K562 (cell line): ENCODE results near the gene ABCF2. TPM values are rescaled to one million over a fixed set of nuclear protein-coding genes. Genes with fewer than 3 reads are reported as not detected.

ENCODE experiments used
- ARID2 ChIP-seq: fragments of 450-650 bp; IDR thresholded peaks from 2 replicates; pipeline ENCODE4 v1.6.1; 2017; ENCODE audit warnings: antibody characterized with exemption, mild to moderate bottlenecking
- ATF2 ChIP-seq: sonication (generic); formaldehyde crosslinking; IDR thresholded peaks from 2 replicates; pipeline ENCODE4 v1.8.1; 2022; ENCODE audit warnings: missing genetic modification reagents
- CHD2 ChIP-seq: IDR thresholded peaks from 2 replicates; pipeline ENCODE4 v1.6.1; 2011; ENCODE audit warnings: low read depth, low read length
- CREM ChIP-seq: IDR thresholded peaks from 2 replicates; pipeline ENCODE4 v1.6.1; 2014; ENCODE audit warnings: antibody characterized with exemption, low read depth
- CXXC5 ChIP-seq: fragments of 250-450 bp; sonication (Bioruptor Pico); IDR thresholded peaks from 2 replicates; pipeline ENCODE4 v1.8.0; 2022; ENCODE audit warnings: inconsistent platforms, mild to moderate bottlenecking, moderate library complexity
- DACH1 ChIP-seq: fragments of 450-650 bp; IDR thresholded peaks from 2 replicates; pipeline ENCODE4 v1.6.1; 2018; ENCODE audit not compliant: partially characterized antibody
- E2F3 ChIP-seq: fragments of 250-450 bp; sonication (Bioruptor Pico); IDR thresholded peaks from 2 replicates; pipeline ENCODE4 v1.4.0; 2020; ENCODE audit warnings: mild to moderate bottlenecking
- FOXK2 ChIP-seq, 2 experiments: fragments of 450-650 bp; IDR thresholded peaks in 1 of 2; conservative IDR thresholded peaks in 1 of 2; 2 replicates each; pipeline ENCODE4 v1.6.1; 2016; ENCODE audit warnings: low read depth in 2 of 2, mild to moderate bottlenecking in 1 of 2
- GTF2B ChIP-seq: IDR thresholded peaks from 2 replicates; pipeline ENCODE4 v1.6.1; 2011; ENCODE audit not compliant: insufficient read length; ENCODE audit errors: extremely low read depth
- HLTF ChIP-seq: fragments of 450-650 bp; IDR thresholded peaks from 2 replicates; pipeline ENCODE4 v1.6.1; 2016
- HNRNPLL ChIP-seq: fragments of 200-400 bp; formaldehyde crosslinking; IDR thresholded peaks from 2 replicates; pipeline ENCODE4 v1.6.1; 2017; ENCODE audit warnings: low read length, low read depth, mild to moderate bottlenecking; ENCODE audit not compliant: poor library complexity, severe bottlenecking
- IRF2 ChIP-seq: sonication (generic); formaldehyde crosslinking; IDR thresholded peaks from 2 replicates; pipeline ENCODE4 v1.8.1; 2022; ENCODE audit warnings: mild to moderate bottlenecking, missing genetic modification reagents
- KDM2B ChIP-seq: fragments of 250-450 bp; sonication (Bioruptor Pico); IDR thresholded peaks from 2 replicates; pipeline ENCODE4 v1.8.0; 2021; ENCODE audit warnings: mild to moderate bottlenecking, moderate library complexity
- KLF16 ChIP-seq: IDR thresholded peaks from 2 replicates; pipeline ENCODE4 v1.6.1; 2016; ENCODE audit warnings: antibody characterized with exemption
- LARP7 ChIP-seq: fragments of 450-650 bp; IDR thresholded peaks from 2 replicates; pipeline ENCODE4 v1.6.1; 2016
- LEF1 ChIP-seq: fragments of 450-650 bp; IDR thresholded peaks from 2 replicates; pipeline ENCODE4 v1.6.1; 2016; ENCODE audit warnings: mild to moderate bottlenecking
- NFE2L1 ChIP-seq: fragments of 450-650 bp; IDR thresholded peaks from 2 replicates; pipeline ENCODE4 v1.6.1; 2016; ENCODE audit warnings: missing genetic modification characterization, low read depth, mild to moderate bottlenecking, missing compliant biosample characterization, moderate library complexity, borderline replicate concordance
- NR3C1 ChIP-seq: sonication (generic); formaldehyde crosslinking; IDR thresholded peaks from 2 replicates; pipeline ENCODE4 v1.8.1; 2022; ENCODE audit warnings: missing genetic modification reagents
- RBM14 ChIP-seq: fragments of 200-400 bp; formaldehyde crosslinking; IDR thresholded peaks from 2 replicates; pipeline ENCODE4 v1.6.1; 2018; ENCODE audit warnings: low read depth, mild to moderate bottlenecking, low read length, moderate library complexity, borderline replicate concordance; ENCODE audit not compliant: insufficient read depth
- SMAD4 ChIP-seq: fragments of 250-450 bp; sonication (Bioruptor Pico); conservative IDR thresholded peaks from 2 replicates; pipeline ENCODE4 v1.8.0; 2021; ENCODE audit warnings: inconsistent platforms, mild to moderate bottlenecking, moderate library complexity
- WHSC1 ChIP-seq: IDR thresholded peaks from one replicate; pipeline ENCODE4 v1.6.1; 2012; ENCODE audit warnings: low read length, control low read depth, inconsistent platforms
- YY1 ChIP-seq, 3 experiments: IDR thresholded peaks; 2 replicates each; pipeline ENCODE4 v1.6.1; 2011; ENCODE audit warnings: low read length in 2 of 3, mild to moderate bottlenecking in 2 of 3, moderate library complexity in 2 of 3, borderline replicate concordance in 1 of 3, control low read depth in 1 of 3, low read depth in 1 of 3; ENCODE audit not compliant: insufficient read depth in 3 of 3, insufficient replicate concordance in 2 of 3, control insufficient read depth in 1 of 3, insufficient read length in 1 of 3; ENCODE audit errors: extremely low read depth in 1 of 3
- ZBTB8A ChIP-seq: fragments of 450-650 bp; IDR thresholded peaks from 2 replicates; pipeline ENCODE4 v1.6.1; 2018; ENCODE audit warnings: mild to moderate bottlenecking, moderate library complexity; ENCODE audit not compliant: partially characterized antibody
- ZC3H8 ChIP-seq: fragments of 450-650 bp; IDR thresholded peaks from 2 replicates; pipeline ENCODE4 v1.6.1; 2017
- ZNF175 ChIP-seq: fragments of 200-800 bp; sonication (Bioruptor generic); IDR thresholded peaks from 2 replicates; pipeline ENCODE4 v1.6.1; 2016; ENCODE audit warnings: low read depth, mild to moderate bottlenecking, missing genetic modification characterization, missing compliant biosample characterization
- ZNF184 ChIP-seq: sonication (generic); formaldehyde crosslinking; IDR thresholded peaks from 2 replicates; pipeline ENCODE4 v1.5.0; 2020; ENCODE audit warnings: missing genetic modification reagents
- ZNF507 ChIP-seq: conservative IDR thresholded peaks from 2 replicates; pipeline ENCODE4 v1.6.1; 2017; ENCODE audit warnings: missing genetic modification characterization, missing compliant biosample characterization
- polyA plus RNA-seq, 8 experiments: library from polyadenylated mRNA; depleted of rRNA in 4 of 8; stranded (reverse) in 5 of 8; unstranded in 3 of 8; fragments of >200 nt; fragmentation: Nextera tagmentation in 2 of 8; fragmentation: Illumina TruSeq in 1 of 8; extraction: Ambion mirVana in 2 of 8; extraction: Trizol in 1 of 8; gene quantifications; 2 replicates each; pipeline versions ENCODE4 v1.2.1 to v1.2.3, GENCODE V29; 2011 to 2014; ENCODE audit warnings: inconsistent platforms in 1 of 8, missing spikeins in 1 of 8
- total RNA-seq, 7 experiments: library from RNA; depleted of rRNA in 6 of 7; stranded (reverse); fragments of >200 nt in 6 of 7; fragmentation: Illumina TruSeq in 2 of 7; extraction: Trizol in 2 of 7; gene quantifications; 2 replicates each; pipeline versions ENCODE4 v1.2.1 to v1.2.3, GENCODE V29; 2011 to 2021; ENCODE audit warnings: low replicate concordance in 1 of 7
- TF ChIP-seq, protein P1 (sequence below): fragments of 450-650 bp; IDR thresholded peaks from 2 replicates; pipeline ENCODE4 v1.6.1; 2016; ENCODE audit warnings: low read depth, mild to moderate bottlenecking, moderate library complexity

Gene ABCF2
- total and polyA plus RNA-seq, 9 of the 15 experiments (the other 6 are each of a cell fraction or from before 2014, with no cell fraction given), result 62.1 to 224 (median 113) TPM

DNA sequence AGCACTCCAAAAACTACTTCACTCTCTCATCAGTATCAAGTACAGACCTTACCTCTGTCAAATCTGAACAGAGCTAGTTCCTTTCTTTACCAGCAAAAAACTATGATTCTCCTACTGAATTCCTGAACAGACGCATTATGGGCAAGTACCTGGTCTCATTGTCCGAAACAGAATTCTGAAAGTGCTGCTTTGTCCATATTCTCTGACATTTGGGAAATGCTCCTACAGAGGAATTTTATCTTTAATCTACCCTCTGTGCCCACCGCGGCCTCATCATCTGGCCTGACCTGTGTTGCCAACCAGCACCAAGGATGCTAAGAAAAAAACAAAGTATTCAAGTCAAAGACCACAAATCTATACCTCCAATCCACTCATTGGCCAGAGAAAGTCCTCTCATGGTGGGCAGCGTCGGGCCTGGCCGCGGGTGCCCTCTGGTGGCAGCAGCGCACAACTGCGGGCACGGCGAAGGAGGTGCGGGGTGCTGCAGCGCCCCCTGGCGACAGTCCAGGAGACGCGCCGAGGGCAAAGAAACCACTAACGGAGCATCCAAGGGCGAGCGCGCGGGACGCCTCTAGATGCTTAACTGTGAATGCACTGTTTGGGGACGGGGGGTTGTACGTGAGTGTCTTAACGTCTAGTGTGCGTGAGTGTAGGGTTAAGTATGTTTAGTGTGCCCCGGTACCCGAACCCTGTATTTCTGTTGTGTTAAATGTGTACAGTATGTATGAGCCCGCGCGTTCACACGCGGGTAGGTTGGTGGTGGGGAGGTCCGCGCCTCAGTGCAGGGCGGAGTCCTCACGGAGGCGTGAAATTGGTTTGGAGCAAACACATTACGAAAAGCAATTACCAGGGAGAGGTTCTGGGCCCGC is 54.5 kb downstream of the ABCF2 start (continued):
- TF ChIP-seq ZNF184 (CRISPR knock-in tag) (no peak), GTF2B (no peak), ZNF507 (tag) (no peak), LEF1 (no peak), FOXK2 (conservative IDR thresholded peaks at IDR 0.05 in 1 of 2, IDR thresholded peaks at IDR 0.05 in 1 of 2; ENCODE audit: low read depth in 2 of 2) (no peak), NFE2L1 (no peak), CXXC5 (CRISPR knock-in tag) (peak; percentile 76), NR3C1 (CRISPR knock-in tag) (no peak), KLF16 (peak; percentile 90), ZBTB8A (no peak), IRF2 (no peak), CREM (peak; percentile 93), DACH1 (peak; percentile 16), YY1 (IDR thresholded peaks at IDR 0.05; ENCODE audit: borderline replicate concordance in 1 of 3, control insufficient read depth in 1 of 3, extremely low read depth in 1 of 3, insufficient read depth in 3 of 3, insufficient read length in 1 of 3, insufficient replicate concordance in 2 of 3, low read depth in 1 of 3, low read length in 2 of 3) (peak in 2 of 3 experiments; percentile 78 to 82), HLTF (no peak), LARP7 (no peak), HNRNPLL (no peak), CHD2 (no peak), ZC3H8 (no peak; the same call in 1 of the 2 replicates), WHSC1 (no peak), ZNF175 (no peak), SMAD4 (CRISPR knock-in tag) (peak; percentile 64), ARID2 (peak; percentile 99), E2F3 (0 out of 2 replicates have a peak, but pooled peaks have one; percentile 8), KDM2B (0 out of 2 replicates have a peak, but pooled peaks have one; percentile 69), ATF2 (CRISPR knock-in tag) (no peak), RBM14 (peak; percentile 89; the same call in 1 of the 2 replicates)
- TF ChIP-seq, protein P1, sequence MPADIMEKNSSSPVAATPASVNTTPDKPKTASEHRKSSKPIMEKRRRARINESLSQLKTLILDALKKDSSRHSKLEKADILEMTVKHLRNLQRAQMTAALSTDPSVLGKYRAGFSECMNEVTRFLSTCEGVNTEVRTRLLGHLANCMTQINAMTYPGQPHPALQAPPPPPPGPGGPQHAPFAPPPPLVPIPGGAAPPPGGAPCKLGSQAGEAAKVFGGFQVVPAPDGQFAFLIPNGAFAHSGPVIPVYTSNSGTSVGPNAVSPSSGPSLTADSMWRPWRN, result no peak
